Cardiac muscle cell (in vitro differentiated cells and primary cell): ENCODE data around the gene DSCAML1. TPM values are rescaled to one million over a fixed set of nuclear protein-coding genes. Genes with fewer than 3 reads are reported as not detected.

Experiments used
- DNase-seq, 2 donors: peaks; one replicate each; pipeline versions ENCODE4 v3.0.0 to v3.0.0-alpha.2; 2010 to 2017; ENCODE audit warnings: low read depth in 1 of 2, low spot score in 1 of 2
- H3K27ac ChIP-seq: fragments of 200-600 bp; sonication (generic); 2 replicates; pipeline ENCODE4 v1.5.1; 2016
- H3K27me3 ChIP-seq: fragments of 200-600 bp; sonication (generic); 2 replicates; pipeline ENCODE4 v1.6.0; 2016; ENCODE audit warnings: control low read depth
- H3K36me3 ChIP-seq: fragments of 200-600 bp; sonication (generic); 2 replicates; pipeline ENCODE4 v1.5.1; 2016; ENCODE audit warnings: control low read depth
- H3K4me1 ChIP-seq: fragments of 200-600 bp; sonication (generic); 2 replicates; pipeline ENCODE4 v1.8.1; 2017; ENCODE audit warnings: low read depth, mild to moderate bottlenecking, mixed run types
- H3K4me3 ChIP-seq: fragments of 200-600 bp; sonication (generic); 2 replicates; pipeline ENCODE4 v1.5.1; 2016; ENCODE audit warnings: mild to moderate bottlenecking
- H3K9me3 ChIP-seq: fragments of 200-600 bp; sonication (generic); 2 replicates; pipeline ENCODE4 v1.5.1; 2017; ENCODE audit warnings: low read depth, mild to moderate bottlenecking, control low read depth
- CTCF ChIP-seq: IDR thresholded peaks from 2 replicates; pipeline ENCODE4 v1.5.1; 2012; ENCODE audit warnings: low read depth, mild to moderate bottlenecking, low read length
- polyA plus RNA-seq: library from polyadenylated mRNA; unstranded; fragments of >200 nt; fragmentation: Nextera tagmentation; extraction: Ambion mirVana; gene quantifications from 2 replicates; pipeline ENCODE4 v1.2.1, GENCODE V29; 2016
- total RNA-seq: library from RNA; depleted of rRNA; stranded (reverse); fragments of >200 nt; gene quantifications from 2 replicates; pipeline ENCODE4 v1.2.3, GENCODE V29; 2016

The DSCAML1 gene
- total and polyA plus RNA-seq, 2 experiments from 2014 or later: 1.8 TPM; not detected in 1

- no peaks in the 10 kb centered on the region for H3K27me3 ChIP-seq
- no peak overlapping the region for H3K4me3 ChIP-seq
- no peak overlapping the region for H3K27ac ChIP-seq
- no peak for TF ChIP-seq CTCF
- peak in 1 of 2 donors; percentile 77 for DNase-seq
- H3K36me3 ChIP-seq: no peaks in the 10 kb centered on the region
- H3K9me3 ChIP-seq: no peaks in the 10 kb centered on the region
- peaks cover 15% of the 10 kb centered on the region for H3K4me1 ChIP-seq
Measured at GRCh38 chr11:117643606-117644300, 153.3 kb downstream of the DSCAML1 start.

- Histone ChIP-seq H3K4me1 (peaks cover 9% of the 10 kb centered on the region), H3K36me3 (no peaks in the 10 kb centered on the region), H3K9me3 (no peaks in the 10 kb centered on the region), H3K27me3 (no peaks in the 10 kb centered on the region), H3K4me3 (no peak overlapping the region), H3K27ac (no peak overlapping the region)
- TF ChIP-seq CTCF: no peak
- DNase-seq: no peak
Measured at GRCh38 chr11:117642835-117643234, 154.2 kb downstream of the DSCAML1 start.

- Histone ChIP-seq H3K27me3 (no peaks in the 10 kb centered on the region), H3K27ac (no peak overlapping the region), H3K4me3 (no peak overlapping the region), H3K9me3 (no peaks in the 10 kb centered on the region), H3K4me1 (peaks cover 9% of the 10 kb centered on the region), H3K36me3 (no peaks in the 10 kb centered on the region)
- no peak for TF ChIP-seq CTCF
- DNase-seq: no peak
Measured at GRCh38 chr11:117642396-117642795, 154.6 kb downstream of the DSCAML1 start.

- peaks cover 9% of the 10 kb centered on the region for H3K4me1 ChIP-seq
- no peak overlapping the region for H3K27ac ChIP-seq
- H3K4me3 ChIP-seq: no peak overlapping the region
- H3K27me3 ChIP-seq: no peaks in the 10 kb centered on the region
- no peak for TF ChIP-seq CTCF
- no peaks in the 10 kb centered on the region for H3K36me3 ChIP-seq
- no peak for DNase-seq
- no peaks in the 10 kb centered on the region for H3K9me3 ChIP-seq
Measured at GRCh38 chr11:117641008-117641915, 155.8 kb downstream of the DSCAML1 start.

GRCh38 chr11:117640041-117640440 is 157.0 kb downstream of the DSCAML1 start:
- no peak overlapping the region for H3K27ac ChIP-seq
- no peaks in the 10 kb centered on the region for H3K27me3 ChIP-seq
- peaks cover 9% of the 10 kb centered on the region for H3K4me1 ChIP-seq
- no peaks in the 10 kb centered on the region for H3K9me3 ChIP-seq
- no peak overlapping the region for H3K4me3 ChIP-seq
- TF ChIP-seq CTCF: no peak
- DNase-seq: no peak
- H3K36me3 ChIP-seq: no peaks in the 10 kb centered on the region
